GM19438 (cell line): Measurements from ENCODE around the gene DAB2IP.

Experiments used
- ATAC-seq: cut with Tn5 transposase; IDR thresholded peaks from one replicate; pipeline ENCODE4 v1.9.1; 2021; ENCODE audit warnings: low read depth; ENCODE audit not compliant: unreplicated experiment

DAB2IP gene

DNA sequence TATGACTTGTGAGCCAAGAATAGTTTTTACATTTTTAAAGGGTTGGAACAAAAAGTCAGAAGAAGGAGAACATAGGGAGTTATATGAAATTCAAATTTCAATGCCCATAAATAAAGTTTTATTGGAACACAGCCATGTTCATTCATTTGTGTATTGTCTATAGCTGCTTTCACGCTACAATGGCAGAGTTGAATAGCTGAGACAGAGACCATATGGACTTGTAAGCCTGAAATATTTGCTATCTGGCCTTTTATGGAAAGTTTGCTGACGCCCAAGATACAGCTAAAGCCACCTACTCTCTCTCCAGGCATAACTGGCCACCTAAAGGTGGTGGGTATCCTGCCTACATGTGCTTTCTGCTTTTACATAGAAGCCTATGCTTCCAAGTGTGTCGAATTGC is 10.9 kb downstream of the DAB2IP start:
- no peak for ATAC-seq

DNA sequence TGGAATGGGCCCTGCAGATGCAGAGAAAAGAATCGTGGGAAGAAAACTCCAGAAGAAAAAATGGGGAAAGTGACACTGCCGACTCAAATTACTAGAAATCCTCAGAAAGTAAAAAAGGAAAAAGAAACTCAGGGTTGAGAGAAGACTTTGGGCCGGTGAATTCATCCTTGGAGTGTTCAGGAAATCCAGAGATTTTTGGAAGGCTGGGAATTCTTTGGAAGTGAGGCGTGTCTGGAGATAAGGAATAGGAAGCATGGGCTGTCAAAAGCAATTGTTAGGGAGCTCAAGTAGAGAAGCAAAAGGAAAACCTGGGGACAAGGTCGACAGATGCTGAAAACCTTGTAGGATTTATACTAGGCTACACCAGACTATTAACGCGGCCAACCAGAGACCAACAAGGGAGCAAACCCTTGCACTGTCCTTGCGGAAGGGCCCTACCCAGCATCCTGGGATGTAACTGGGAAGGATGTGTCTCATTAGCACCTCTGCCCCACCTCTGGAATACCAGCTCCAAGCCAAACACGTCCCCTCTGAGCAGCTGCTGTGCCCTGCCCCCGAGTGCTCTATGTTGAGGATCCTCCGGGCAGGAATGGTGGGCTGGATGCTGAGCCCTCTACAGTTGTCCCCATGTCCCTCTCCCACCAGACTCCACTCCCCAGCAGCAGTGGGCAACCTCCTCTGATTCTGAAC is 11.6 kb downstream of the DAB2IP start:
- no peak for ATAC-seq

DNA sequence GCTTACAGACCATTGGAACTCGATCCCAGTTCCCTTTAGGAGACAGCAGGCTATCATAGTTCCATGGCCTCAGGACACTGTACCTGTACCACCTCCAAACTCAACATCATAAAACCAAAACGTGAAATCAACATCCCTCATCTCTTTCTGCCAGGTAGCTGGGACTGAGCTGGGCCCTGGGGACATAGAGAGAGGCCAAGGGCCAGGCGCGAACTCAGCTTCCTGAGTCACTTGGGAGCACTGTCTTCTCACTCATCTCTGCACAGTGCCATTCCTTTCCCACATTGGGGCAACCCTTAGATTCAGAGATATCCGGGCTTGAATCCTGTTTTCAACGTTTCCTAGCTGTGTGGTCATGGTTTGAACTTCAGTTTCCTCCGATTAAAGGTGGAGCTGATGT is 12.2 kb downstream of the DAB2IP start:
- no peak for ATAC-seq

DNA sequence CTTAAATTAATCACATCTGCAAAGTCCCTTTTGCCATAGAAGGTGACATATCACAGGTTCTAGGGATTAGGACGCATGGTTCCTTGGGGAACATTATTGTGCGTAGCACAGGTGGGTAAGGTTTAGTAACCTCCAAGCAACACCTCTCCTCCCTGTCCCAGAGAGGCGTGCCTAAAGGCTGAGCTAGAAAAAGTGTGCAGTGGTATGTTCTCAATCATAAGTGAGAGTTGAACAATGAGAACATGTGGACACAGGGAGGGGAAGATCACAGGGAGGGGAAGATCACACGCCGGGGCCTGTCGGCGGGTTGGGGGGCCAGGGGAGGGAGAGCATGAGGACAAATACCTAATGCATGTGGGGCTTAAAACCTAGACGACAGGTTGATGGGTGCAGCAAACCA is 14.9 kb downstream of the DAB2IP start:
- ATAC-seq, result no peak

DNA sequence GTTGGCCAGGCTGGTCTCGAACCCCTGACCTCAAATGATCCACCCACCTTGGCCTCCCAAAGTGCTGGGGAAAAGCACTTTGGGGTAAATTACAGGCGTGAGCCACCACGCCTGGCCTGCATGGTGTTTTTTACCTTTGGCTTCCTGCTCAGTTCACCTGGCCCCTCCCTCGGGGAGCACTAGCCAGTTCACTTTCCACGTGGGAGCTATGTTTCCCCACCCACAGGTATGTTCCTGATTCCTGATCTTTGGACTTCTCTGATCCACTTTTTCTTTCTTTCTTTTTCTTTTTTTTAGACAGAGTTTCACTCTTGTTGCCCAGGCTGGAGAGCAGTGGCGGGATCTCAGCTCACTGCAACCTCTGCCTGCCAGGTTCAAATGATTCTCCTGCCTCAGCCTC is 15.8 kb downstream of the DAB2IP start:
- ATAC-seq, result no peak

DNA sequence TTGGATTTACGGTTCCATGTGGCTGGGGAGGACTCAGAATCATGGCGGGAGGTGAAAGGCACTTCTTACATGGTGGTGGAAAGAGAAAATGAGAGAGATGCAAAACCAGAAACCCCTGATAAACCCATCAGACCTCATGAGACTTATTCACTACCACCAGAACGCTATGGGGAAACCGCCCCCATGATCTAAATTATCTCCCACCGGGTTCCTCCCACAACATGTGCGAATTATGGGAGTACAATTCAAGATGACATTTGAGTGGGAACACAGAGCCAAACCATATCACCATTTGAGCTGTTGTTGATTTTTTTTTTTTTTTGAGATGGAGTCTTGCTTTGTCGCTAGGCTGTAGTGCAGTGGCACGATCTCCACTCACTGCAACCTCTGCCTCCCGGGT is 16.5 kb downstream of the DAB2IP start:
- ATAC-seq, result no peak

DNA sequence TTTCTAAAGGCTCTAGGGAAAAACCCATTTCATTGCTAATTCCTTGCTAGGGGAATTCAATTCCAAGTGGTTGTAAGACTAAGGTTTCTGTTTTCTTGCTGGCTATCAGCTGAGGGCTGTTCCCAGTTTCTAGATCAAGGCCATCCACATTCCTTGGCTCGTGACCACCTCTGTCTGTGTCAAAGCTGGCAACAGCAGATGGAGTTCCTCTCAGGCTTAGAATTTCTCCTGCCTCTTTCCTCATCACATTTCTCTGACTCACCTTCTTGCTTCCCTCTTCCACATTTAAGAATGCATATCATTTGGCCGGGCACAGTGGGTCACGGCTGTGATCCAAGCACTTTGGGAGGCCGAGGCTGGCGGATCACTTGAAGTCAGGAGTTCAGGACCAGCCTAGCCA is 19.0 kb downstream of the DAB2IP start:
- ATAC-seq, result no peak

DNA sequence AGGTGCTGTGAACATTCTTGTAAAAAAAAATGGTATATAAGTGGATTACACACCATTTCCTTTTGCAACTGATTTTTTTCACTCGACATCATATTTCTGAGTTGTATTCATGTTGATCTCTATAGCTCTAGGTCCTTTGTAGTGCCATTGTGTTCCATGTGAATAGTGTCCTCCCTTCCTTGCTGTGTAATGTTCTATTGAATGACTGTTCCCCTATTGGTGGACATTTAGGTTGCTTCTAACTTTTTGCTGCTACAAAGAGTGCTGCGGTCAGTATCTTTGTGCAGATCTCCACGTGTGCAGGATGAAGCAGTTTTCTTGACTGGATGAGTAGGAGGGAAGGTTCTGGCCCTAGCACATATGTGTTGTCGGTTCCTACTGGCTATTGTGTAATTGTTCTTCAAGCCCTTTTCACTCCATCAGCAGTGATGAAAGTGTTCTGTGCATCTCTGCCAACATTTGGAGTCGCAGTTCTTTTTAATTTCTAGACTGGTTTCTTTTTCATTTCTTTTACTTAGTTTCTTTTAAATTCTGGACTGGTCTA is 20.2 kb downstream of the DAB2IP start:
- ATAC-seq, result no peak

DNA sequence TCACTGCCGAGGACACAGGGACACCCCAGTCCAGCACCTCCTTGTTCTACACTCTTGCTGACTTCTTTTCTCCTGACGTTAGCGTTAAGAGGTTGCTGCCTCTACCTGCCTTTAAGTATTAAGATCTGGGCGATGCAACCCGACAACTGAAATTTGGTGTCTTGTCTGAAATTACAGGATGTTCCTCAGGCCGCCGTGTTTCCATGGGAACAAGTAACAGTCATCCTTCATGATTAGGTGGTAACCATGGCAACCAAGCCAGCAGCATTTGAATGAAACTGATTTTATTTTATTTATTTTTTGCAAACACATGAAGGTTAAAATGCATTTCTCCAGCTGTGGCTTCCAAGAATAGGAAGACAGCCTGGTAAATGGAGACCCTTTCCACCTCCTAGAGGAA is 20.8 kb downstream of the DAB2IP start:
- ATAC-seq, result no peak

DNA sequence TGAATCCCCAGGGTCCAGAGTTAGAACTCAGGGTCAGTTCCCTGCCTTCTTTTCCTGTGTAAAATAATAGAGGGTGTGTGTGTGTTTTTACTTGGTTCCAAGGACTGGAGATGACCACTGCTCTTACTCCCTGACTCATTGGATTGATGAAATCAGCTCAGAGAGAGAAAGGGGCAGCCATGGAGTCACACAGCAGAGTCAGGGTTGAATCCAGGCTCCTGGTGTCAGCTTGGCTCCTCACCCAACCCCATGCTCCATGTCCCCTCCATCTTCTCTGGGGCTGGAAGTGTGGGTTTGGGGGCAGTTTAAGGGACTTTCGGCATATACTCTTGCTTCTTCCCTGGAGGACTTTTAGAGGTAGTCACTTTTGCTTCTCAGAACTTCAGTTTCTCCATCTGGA is 21.6 kb downstream of the DAB2IP start:
- no peak for ATAC-seq

DNA sequence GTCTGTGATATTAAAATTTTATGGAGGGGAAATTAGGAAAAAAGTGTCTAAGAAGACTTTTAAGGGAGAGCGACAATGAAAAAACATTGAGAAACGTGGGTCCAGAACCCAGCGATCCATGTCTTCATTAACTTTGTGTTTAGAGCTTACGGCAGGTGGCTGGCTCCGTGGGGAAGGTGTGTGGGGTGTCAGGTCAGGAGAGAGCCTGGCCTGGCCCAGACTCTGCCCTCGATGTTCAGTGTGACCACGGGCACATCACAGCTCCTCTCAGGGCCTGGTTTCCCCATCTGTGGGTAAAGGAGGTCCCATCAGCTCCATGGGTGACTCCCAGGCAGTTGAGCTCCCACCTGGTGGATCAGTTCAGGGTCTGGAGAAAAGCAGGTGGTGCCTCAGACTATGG is 22.1 kb downstream of the DAB2IP start:
- ATAC-seq, result no peak

DNA sequence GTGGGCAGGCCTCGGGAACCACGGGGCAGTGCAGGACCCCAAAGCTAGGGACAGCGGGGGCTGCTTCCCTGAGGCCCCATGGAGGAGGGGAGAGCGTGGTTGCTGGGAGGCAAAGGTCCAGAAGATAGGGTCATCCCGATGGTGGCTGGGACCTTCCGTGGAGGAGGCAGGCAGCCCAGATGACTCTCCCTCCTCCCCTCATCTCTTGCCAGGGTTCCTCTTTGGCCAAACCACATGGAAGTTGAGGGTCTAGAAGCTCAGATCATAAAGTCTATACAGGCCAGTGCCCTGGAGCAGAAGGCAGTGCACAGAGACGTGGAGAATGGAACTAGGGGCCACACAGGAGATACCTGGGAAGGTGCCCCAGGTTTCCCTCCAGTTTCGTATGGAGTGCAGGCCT is 22.6 kb downstream of the DAB2IP start:
- no peak for ATAC-seq

DNA sequence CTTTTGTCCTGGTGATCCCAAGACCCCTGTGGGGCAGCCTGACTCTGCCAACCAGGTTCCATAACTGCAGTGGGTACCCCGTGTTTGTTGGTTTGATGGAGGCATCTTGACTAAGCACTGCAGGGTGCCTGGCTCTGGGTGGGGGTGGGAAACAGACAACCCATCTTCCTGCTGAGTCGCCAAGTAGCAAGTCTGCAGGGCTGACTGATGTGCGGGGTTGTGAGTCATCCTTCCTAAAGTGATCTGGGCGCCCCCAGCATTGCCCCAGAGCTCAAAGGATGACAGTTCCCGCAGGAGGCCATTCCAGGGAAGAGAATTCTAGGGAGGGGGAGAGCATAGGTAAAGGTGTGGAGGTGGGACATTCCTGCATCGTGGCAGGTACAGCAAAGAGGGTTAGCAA is 23.5 kb downstream of the DAB2IP start:
- ATAC-seq, result no peak

DNA sequence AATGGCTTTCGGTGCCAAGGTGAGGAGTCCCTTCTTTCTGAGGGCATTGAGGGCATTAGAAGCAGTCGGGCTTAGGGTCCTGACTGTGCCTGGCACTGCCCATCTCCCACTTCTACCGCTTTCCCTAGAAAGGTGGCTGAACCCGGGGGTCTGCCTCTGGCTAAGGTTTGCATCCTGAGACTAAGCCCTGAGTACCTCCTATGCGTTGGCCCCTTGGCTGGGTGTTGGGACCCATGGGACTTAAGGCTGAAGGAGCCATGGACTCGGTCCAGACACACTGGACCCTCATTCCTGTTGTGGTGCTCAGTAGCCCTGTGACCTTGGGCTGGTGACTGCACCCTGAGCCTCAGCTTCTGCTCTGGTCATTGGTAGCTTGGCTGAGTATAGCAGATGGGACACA is 23.9 kb downstream of the DAB2IP start:
- no peak for ATAC-seq

DNA sequence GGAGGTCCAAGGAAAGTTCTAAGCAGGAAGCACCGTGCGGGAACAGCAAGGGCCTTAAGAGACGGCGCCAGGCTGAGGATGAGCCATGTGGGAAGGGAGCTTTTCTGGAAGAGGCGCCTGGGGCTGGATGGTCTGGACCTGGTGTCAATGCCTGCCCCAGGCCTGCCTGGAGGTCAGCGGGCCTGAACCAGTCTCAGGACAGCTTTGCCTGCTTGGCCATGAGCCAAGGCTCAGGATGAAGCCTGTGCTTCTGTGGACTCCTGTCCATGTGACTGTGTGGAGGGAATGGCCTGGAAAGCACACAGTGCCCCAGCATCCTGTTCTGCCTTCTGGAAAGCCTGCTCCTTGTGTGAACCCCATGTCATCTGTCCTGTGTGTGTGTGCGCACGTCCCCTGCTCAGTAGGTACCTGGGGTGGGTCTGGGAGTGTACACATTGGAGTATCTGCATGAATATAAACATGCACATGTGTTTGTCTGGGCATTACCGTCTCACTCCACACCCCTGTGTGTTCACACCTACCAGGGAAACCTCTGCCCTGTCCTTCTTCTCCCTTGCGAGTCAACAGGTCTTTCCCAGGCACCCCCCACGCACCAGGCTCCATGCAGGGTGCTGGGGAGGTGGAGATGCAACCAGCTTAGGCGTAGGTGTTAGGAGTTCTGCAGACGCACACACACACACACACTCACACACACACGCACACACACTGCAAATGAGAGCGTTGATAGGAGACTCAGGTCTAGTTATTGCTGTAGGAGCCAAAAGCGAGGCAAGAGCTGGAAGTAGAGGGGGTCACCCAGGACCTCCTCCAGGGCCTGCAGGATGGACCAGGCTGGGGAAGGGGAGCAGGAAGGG is 24.8 kb downstream of the DAB2IP start:
- ATAC-seq, result no peak

DNA sequence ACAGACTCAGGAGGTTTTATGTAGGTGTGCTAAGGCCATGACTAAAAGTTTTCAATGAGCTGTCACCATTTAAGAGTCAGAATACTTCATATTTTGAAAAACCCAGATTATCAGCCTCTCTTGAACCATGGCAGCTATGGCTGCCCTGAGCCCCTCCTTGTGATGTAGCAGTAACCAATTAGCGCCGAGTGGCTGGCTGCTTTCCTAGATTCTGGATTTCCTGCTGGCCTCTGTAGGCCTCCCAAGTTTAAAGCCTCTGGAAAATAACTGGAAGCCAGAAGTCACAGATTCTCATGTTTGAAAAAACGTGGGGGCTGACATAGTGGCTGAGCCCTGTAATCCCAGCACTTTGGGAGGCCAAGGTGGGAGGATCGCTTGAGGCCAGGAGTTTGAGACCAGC is 25.5 kb downstream of the DAB2IP start:
- ATAC-seq, result no peak

DNA sequence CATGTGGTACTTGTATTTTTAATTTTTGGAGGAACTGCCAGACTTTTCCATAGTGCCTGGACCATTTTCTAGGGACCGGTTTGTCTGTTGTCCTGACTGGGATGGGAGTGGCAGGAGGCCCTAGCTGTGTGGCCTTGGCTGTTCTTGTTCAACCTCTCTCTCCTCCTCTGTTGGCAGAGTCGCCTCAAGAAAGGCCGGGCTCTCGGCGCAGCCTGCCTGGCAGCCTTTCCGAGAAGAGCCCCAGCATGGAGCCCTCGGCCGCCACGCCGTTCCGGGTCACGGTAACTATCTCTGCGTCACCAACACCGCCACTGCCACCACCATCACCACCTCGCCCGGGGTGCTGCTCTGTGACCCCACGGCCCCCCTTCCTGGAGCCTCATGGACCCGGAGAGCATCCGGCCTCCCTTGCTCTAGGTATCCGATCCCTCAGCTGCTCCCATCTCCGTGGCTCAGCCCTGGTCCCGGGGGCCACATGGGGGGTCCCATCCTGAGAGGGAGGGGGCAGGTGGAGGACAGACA is 27.1 kb downstream of the DAB2IP start:
- no peak for ATAC-seq

DNA sequence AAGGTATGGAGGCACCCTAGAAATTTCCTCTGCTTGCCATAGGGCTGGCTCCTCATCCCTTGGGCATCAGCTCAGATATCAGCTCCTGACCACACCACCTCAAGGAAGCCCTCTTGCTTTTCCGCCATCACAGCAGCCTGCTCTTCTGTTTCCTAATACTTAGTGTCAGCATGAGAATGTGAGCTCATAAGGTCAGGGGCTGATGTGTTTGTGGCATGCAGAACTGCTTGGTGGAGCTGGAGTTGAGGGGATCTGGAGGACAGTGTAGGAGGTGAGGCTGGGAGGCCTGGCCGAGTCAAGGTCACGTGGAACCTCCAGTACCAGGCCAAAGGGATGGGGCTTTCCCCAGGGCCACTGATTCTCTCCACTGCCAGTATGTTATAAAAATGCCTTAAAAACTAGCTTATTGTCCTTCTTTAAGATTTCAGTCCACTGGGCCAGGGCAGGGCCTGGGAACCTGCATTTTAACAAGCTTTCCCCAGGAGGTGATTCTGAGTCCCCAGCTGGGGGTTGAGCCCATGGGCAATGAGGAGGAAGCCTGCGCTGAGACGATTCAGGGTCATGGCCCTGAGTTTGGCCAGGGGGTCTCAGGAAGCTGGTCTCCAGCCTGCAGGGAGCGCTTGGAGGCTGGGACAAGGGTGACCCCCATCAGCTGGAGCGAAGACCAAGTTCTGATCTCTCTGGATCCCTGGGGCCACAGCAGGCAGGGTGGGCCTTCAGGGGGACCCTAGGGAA is 28.6 kb downstream of the DAB2IP start:
- no peak for ATAC-seq

DNA sequence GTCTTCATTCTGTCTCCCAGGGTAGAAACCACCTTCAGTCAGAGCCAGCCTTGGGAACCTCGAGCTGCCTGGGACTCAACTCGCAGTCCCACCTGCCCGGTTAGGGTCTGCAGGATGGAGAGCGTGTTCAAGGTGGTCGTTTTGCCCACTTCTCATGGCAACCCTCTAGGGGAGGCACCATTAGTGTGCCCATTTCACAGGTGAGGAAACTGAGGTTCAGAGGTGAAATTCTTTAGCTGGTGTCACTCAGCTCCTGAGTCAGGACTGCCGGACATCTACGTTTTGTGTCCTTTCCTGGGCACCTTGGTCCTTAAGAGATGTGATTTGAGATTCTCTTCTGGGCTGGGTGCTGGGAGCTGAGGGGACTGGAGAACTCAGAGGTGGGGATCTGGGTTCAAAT is 30.0 kb downstream of the DAB2IP start:
- no peak for ATAC-seq

DNA sequence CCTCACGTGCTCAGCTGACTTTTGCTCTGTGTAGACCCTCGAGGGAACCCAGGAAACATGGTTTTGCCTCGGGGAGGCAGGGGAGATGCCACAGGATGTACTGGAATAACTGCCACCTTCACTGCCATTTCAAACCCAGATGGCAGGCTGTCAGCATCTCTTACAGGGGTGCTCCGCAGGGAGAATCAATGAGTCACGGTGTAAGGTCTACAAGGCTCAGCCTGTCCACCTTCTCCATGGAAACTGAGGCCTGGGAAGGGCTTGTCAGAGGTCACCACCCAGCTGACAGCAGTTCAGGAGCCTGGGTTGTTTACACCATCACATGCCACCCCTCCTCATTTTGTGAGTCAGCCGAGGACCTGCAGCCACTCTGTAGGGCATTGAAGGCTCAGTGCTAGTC is 30.8 kb downstream of the DAB2IP start:
- no peak for ATAC-seq

DNA sequence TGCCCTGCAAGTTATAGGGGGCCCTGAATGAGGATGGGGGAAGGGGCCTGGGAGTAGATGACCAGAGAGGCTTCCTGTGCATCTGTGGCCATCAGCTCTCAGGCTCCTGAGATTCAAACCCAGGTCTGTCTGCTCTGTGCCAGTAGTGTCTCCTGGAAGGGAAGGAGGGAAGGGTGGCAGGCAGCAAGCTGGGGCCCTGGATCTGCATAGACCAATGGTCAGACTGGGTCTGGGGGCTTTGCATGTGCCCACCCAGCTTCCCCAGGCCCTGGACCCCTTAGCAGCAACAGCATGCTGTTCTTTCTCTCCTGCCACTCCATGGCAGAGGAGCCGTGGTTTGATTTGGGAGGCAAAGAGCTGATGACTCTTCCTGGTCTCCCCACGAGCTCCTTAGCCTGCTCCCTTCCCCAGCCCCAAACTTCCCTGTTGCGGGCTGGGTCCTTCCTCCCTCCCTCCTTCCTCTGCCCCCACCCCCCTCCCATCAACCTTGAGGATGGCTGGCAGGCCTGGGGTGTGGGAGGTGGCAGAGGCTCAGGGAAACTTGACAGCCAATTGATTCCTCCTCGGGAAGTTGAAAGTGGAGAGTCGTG is 31.6 kb downstream of the DAB2IP start:
- ATAC-seq, result no peak
